T-helper 2 cell treated with Interferon-gamma antibody and Interleukin-4, amounts not matched to agents 5 μg/mL and 100 μg/mL, for 36 hours (primary cell): ENCODE measurements around the gene STRN.
A peak's percentile ranks its signal among the peaks of the same experiment; 100 is the strongest.

Experiments used
- DNase-seq: peaks from one replicate; pipeline ENCODE4 v3.0.0; 2021; ENCODE audit warnings: low spot score
- H3K27ac Mint-ChIP-seq: one replicate; pipeline ENCODE4 v1.8.0; 2021; ENCODE audit warnings: mild to moderate bottlenecking, mixed read lengths
- H3K27me3 Mint-ChIP-seq: one replicate; pipeline ENCODE4 v1.8.0; 2021; ENCODE audit warnings: low read depth, mixed read lengths
- H3K36me3 Mint-ChIP-seq: one replicate; pipeline ENCODE4 v1.8.0; 2021; ENCODE audit warnings: low read depth, mixed read lengths
- H3K4me1 Mint-ChIP-seq: one replicate; pipeline ENCODE4 v1.8.0; 2021; ENCODE audit warnings: low read depth, mixed read lengths
- H3K4me3 Mint-ChIP-seq: one replicate; pipeline ENCODE4 v1.8.0; 2022; ENCODE audit warnings: mild to moderate bottlenecking, moderate library complexity, mixed read lengths
- H3K9me3 Mint-ChIP-seq: one replicate; pipeline ENCODE4 v1.8.0; 2021; ENCODE audit warnings: mixed read lengths

STRN gene

GRCh38 chr2:36823862-36824261 is 142.5 kb downstream of the STRN start:
- no peak for DNase-seq
- Mint-ChIP-seq H3K4me3 (no peak overlapping the region), H3K27me3 (peaks cover 2% of the 10 kb centered on the region), H3K36me3 (no peaks in the 10 kb centered on the region), H3K4me1 (no peaks in the 10 kb centered on the region), H3K27ac (no peak overlapping the region), H3K9me3 (no peaks in the 10 kb centered on the region)

- Mint-ChIP-seq H3K27ac (no peak overlapping the region), H3K4me3 (no peak overlapping the region), H3K9me3 (no peaks in the 10 kb centered on the region), H3K36me3 (no peaks in the 10 kb centered on the region), H3K27me3 (no peaks in the 10 kb centered on the region), H3K4me1 (no peaks in the 10 kb centered on the region)
- DNase-seq: no peak
These were observed 145.3 kb downstream of the STRN start for GRCh38 chr2:36820942-36821605.

GRCh38 chr2:36819095-36819711 is 147.1 kb downstream of the STRN start:
- Mint-ChIP-seq H3K4me1 (no peaks in the 10 kb centered on the region), H3K36me3 (no peaks in the 10 kb centered on the region), H3K27me3 (no peaks in the 10 kb centered on the region), H3K4me3 (no peak overlapping the region), H3K27ac (no peak overlapping the region), H3K9me3 (no peaks in the 10 kb centered on the region)
- no peak for DNase-seq

- H3K4me3 Mint-ChIP-seq: no peak overlapping the region
- no peaks in the 10 kb centered on the region for H3K27me3 Mint-ChIP-seq
- no peaks in the 10 kb centered on the region for H3K9me3 Mint-ChIP-seq
- DNase-seq: no peak
- no peak overlapping the region for H3K27ac Mint-ChIP-seq
- no peaks in the 10 kb centered on the region for H3K4me1 Mint-ChIP-seq
- no peaks in the 10 kb centered on the region for H3K36me3 Mint-ChIP-seq
These were observed 147.8 kb downstream of the STRN start for GRCh38 chr2:36818542-36818941.

- no peak for DNase-seq
- Mint-ChIP-seq H3K4me1 (no peaks in the 10 kb centered on the region), H3K9me3 (no peaks in the 10 kb centered on the region), H3K27ac (no peak overlapping the region), H3K4me3 (no peak overlapping the region), H3K36me3 (no peaks in the 10 kb centered on the region), H3K27me3 (no peaks in the 10 kb centered on the region)
These were observed 154.1 kb downstream of the STRN start for GRCh38 chr2:36812196-36812595.

GRCh38 chr2:36811071-36811470 is 155.3 kb downstream of the STRN start:
- no peaks in the 10 kb centered on the region for H3K36me3 Mint-ChIP-seq
- no peaks in the 10 kb centered on the region for H3K9me3 Mint-ChIP-seq
- no peaks in the 10 kb centered on the region for H3K27me3 Mint-ChIP-seq
- H3K4me1 Mint-ChIP-seq: no peaks in the 10 kb centered on the region
- H3K4me3 Mint-ChIP-seq: no peak overlapping the region
- H3K27ac Mint-ChIP-seq: no peak overlapping the region
- DNase-seq: no peak

GRCh38 chr2:36809069-36809445 is 157.3 kb downstream of the STRN start:
- Mint-ChIP-seq H3K27me3 (no peaks in the 10 kb centered on the region), H3K9me3 (no peaks in the 10 kb centered on the region), H3K27ac (no peak overlapping the region), H3K36me3 (no peaks in the 10 kb centered on the region), H3K4me1 (no peaks in the 10 kb centered on the region), H3K4me3 (no peak overlapping the region)
- no peak for DNase-seq

GRCh38 chr2:36808386-36809068 is 157.8 kb downstream of the STRN start:
- Mint-ChIP-seq H3K36me3 (no peaks in the 10 kb centered on the region), H3K9me3 (no peaks in the 10 kb centered on the region), H3K27ac (no peak overlapping the region), H3K27me3 (no peaks in the 10 kb centered on the region), H3K4me3 (no peak overlapping the region), H3K4me1 (no peaks in the 10 kb centered on the region)
- DNase-seq: no peak

- no peaks in the 10 kb centered on the region for H3K27me3 Mint-ChIP-seq
- no peak for DNase-seq
- no peak overlapping the region for H3K4me3 Mint-ChIP-seq
- H3K9me3 Mint-ChIP-seq: no peaks in the 10 kb centered on the region
- no peaks in the 10 kb centered on the region for H3K4me1 Mint-ChIP-seq
- no peaks in the 10 kb centered on the region for H3K36me3 Mint-ChIP-seq
- H3K27ac Mint-ChIP-seq: no peak overlapping the region
These were observed 159.0 kb downstream of the STRN start for GRCh38 chr2:36807223-36807886.

GRCh38 chr2:36805635-36806224 is 160.6 kb downstream of the STRN start:
- H3K4me3 Mint-ChIP-seq: no peak overlapping the region
- H3K36me3 Mint-ChIP-seq: no peaks in the 10 kb centered on the region
- peaks cover 4% of the 10 kb centered on the region for H3K4me1 Mint-ChIP-seq
- H3K9me3 Mint-ChIP-seq: no peaks in the 10 kb centered on the region
- H3K27me3 Mint-ChIP-seq: no peaks in the 10 kb centered on the region
- H3K27ac Mint-ChIP-seq: no peak overlapping the region
- no peak for DNase-seq

- Mint-ChIP-seq H3K4me3 (no peak overlapping the region), H3K27me3 (no peaks in the 10 kb centered on the region), H3K4me1 (peaks cover 8% of the 10 kb centered on the region), H3K27ac (no peak overlapping the region), H3K9me3 (no peaks in the 10 kb centered on the region), H3K36me3 (no peaks in the 10 kb centered on the region)
- no peak for DNase-seq
These were observed 163.4 kb downstream of the STRN start for GRCh38 chr2:36802952-36803351.

- H3K9me3 Mint-ChIP-seq: no peaks in the 10 kb centered on the region
- H3K36me3 Mint-ChIP-seq: no peaks in the 10 kb centered on the region
- peaks cover 11% of the 10 kb centered on the region for H3K4me1 Mint-ChIP-seq
- no peak for DNase-seq
- H3K4me3 Mint-ChIP-seq: no peak overlapping the region
- no peak overlapping the region for H3K27ac Mint-ChIP-seq
- peaks cover 10% of the 10 kb centered on the region for H3K27me3 Mint-ChIP-seq
These were observed 165.2 kb downstream of the STRN start for GRCh38 chr2:36801088-36801487.

- DNase-seq: peak; percentile 70
- peaks cover 14% of the 10 kb centered on the region for H3K27me3 Mint-ChIP-seq
- H3K9me3 Mint-ChIP-seq: no peaks in the 10 kb centered on the region
- H3K27ac Mint-ChIP-seq: no peak overlapping the region
- peaks cover 11% of the 10 kb centered on the region for H3K4me1 Mint-ChIP-seq
- H3K36me3 Mint-ChIP-seq: no peaks in the 10 kb centered on the region
- no peak overlapping the region for H3K4me3 Mint-ChIP-seq
These were observed 166.0 kb downstream of the STRN start for GRCh38 chr2:36800381-36800780.

- no peaks in the 10 kb centered on the region for H3K36me3 Mint-ChIP-seq
- no peak overlapping the region for H3K27ac Mint-ChIP-seq
- peaks cover 14% of the 10 kb centered on the region for H3K27me3 Mint-ChIP-seq
- H3K9me3 Mint-ChIP-seq: no peaks in the 10 kb centered on the region
- no peak overlapping the region for H3K4me3 Mint-ChIP-seq
- H3K4me1 Mint-ChIP-seq: peaks cover 11% of the 10 kb centered on the region
- DNase-seq: no peak
These were observed 167.6 kb downstream of the STRN start for GRCh38 chr2:36798724-36799123.
